ENCODE measurements around the gene RBMS1.
"Not testable (repeated sequence)": the region's sequence is repeated elsewhere in the genome, so short reads cannot be mapped to it uniquely, and the experiment has no call there.

RBMS1 gene

GRCh38 chr2:160433466-160434140, 60.0 kb downstream of the RBMS1 start:
- no peak for DNase-seq (ENCODE audit: low spot score)

- peak; percentile 27 for DNase-seq (ENCODE audit: low spot score)
Measured at GRCh38 chr2:160432633-160433032, 61.0 kb downstream of the RBMS1 start.

GRCh38 chr2:160431441-160431840, 62.2 kb downstream of the RBMS1 start:
- DNase-seq (ENCODE audit: low spot score) = no peak

GRCh38 chr2:160430001-160430344, 63.6 kb downstream of the RBMS1 start:
- DNase-seq (ENCODE audit: low spot score) = no peak

GRCh38 chr2:160429248-160430000, 64.2 kb downstream of the RBMS1 start:
- peak; percentile 12 for DNase-seq (ENCODE audit: low spot score)

GRCh38 chr2:160428405-160428763, 65.2 kb downstream of the RBMS1 start:
- no peak for DNase-seq (ENCODE audit: low spot score)

- peak; percentile 37 for DNase-seq (ENCODE audit: low spot score)
Measured at GRCh38 chr2:160427629-160428404, 65.8 kb downstream of the RBMS1 start.

GRCh38 chr2:160426604-160427003, 67.0 kb downstream of the RBMS1 start:
- DNase-seq (ENCODE audit: low spot score) = no peak

GRCh38 chr2:160425434-160426151, 68.0 kb downstream of the RBMS1 start:
- DNase-seq (ENCODE audit: low spot score) = peak; percentile 14

GRCh38 chr2:160423126-160423525, 70.5 kb downstream of the RBMS1 start:
- DNase-seq (ENCODE audit: low spot score) = no peak

- not testable (repeated sequence) for DNase-seq (ENCODE audit: low spot score)
Measured at GRCh38 chr2:160421646-160422501, 71.7 kb downstream of the RBMS1 start.

- no peak for DNase-seq (ENCODE audit: low spot score)
Measured at GRCh38 chr2:160420711-160421110, 72.9 kb downstream of the RBMS1 start.

- DNase-seq (ENCODE audit: low spot score) = peak; percentile 58
Measured at GRCh38 chr2:160419776-160420505, 73.7 kb downstream of the RBMS1 start.

- DNase-seq (ENCODE audit: low spot score) = no peak
Measured at GRCh38 chr2:160418853-160419252, 74.8 kb downstream of the RBMS1 start.

- no peak for DNase-seq (ENCODE audit: low spot score)
Measured at GRCh38 chr2:160418398-160418765, 75.2 kb downstream of the RBMS1 start.

GRCh38 chr2:160417745-160418397, 75.7 kb downstream of the RBMS1 start:
- DNase-seq (ENCODE audit: low spot score) = peak; percentile 48

- peak; percentile 50 for DNase-seq (ENCODE audit: low spot score)
Measured at GRCh38 chr2:160415991-160416390, 77.6 kb downstream of the RBMS1 start.

- no peak for DNase-seq (ENCODE audit: low spot score)
Measured at GRCh38 chr2:160411955-160412354, 81.7 kb downstream of the RBMS1 start.

- DNase-seq (ENCODE audit: low spot score) = peak; percentile 48
Measured at GRCh38 chr2:160411167-160411566, 82.4 kb downstream of the RBMS1 start.

- no peak for DNase-seq (ENCODE audit: low spot score)
Measured at GRCh38 chr2:160409480-160409879, 84.1 kb downstream of the RBMS1 start.

Measured in AG20443 (cell line).